Posterior cingulate gyrus (tissue), 11 donors: Measurements from ENCODE around the gene EBF4.
"Not testable (repeated sequence)": the region's sequence is repeated elsewhere in the genome, so short reads cannot be mapped to it uniquely, and the experiment has no call there.

ENCODE experiments used
- DNase-seq, 10 donors: peaks; one replicate each; pipeline versions ENCODE4 v3.0.0 to v3.0.0-alpha.2; 2020 to 2021; ENCODE audit warnings: mixed read lengths in 3 of 10
- intact Hi-C: fragments of 100-400 bp; cut with DNase I; formaldehyde crosslinking; loops from one replicate; pipeline ENCODE4 v1.15.1; 2023

Gene EBF4

DNA sequence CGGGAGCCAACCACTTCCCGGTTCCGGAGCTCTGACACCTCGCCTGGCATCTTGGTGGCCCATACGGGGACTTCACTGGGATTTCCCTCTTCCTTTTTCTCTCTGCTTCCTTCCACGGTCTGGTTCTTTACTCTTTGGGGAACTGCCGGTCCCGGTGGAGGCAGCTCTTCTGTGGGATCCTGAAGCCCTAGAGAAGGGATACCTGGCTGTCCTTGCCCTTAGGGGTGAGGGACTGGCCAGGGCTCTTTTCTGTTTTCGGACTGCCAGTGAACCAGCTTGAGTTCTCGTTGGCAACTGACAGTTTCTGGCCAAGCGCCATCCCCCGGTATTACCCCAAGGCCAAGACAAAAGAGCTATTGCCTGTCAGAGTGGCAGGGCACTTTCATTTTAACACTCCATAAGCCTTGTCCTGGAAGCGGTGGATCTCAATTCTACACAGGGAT lies 108.7 kb downstream of the EBF4 start:
- peak in 1 of 10 donors; percentile 49 for DNase-seq
- intact Hi-C loops = no loop called here

- intact Hi-C loops = no loop called here
- DNase-seq = peak in 1 of 10 donors; percentile 27
Observed at GRCh38 chr20:2804041-2804828, 111.7 kb downstream of the EBF4 start.

- peak in 1 of 10 donors; percentile 57 for DNase-seq
- intact Hi-C loops = no loop called here
Observed at GRCh38 chr20:2804852-2805688, 112.5 kb downstream of the EBF4 start.

DNA sequence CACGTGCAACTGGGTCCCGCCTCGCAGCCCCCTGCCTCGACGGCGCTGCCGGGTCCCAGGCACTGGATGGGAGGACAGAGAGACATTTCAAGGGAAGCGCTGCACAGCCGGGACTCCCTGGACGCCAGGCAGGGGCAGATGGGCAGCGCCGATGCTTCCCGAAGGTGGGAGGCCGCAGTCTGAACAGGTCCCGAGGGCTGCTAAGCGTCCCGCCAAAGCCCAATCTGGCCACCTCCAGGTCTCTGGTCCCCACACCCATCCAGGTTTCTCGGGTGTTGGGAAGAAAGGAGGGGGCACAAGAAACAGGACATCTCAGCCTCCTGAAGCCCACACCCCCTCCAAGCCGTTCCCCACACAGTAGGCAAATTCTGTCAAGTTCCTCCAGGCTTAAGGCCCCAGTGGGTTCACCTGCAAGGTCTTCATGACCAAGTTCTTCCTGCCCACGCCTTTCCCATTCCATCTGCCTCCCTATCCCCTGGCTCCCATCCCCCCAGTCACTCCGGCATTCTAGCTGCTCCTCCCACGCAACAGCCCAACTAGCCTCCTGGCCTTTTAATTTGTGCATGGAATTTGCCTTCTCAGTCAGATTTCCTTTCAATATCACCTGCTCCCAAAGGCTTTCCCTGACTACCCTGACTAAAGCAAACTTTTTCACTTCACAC lies 113.2 kb downstream of the EBF4 start:
- DNase-seq = peak in 1 of 10 donors; percentile 36
- intact Hi-C loops = no loop called here

- no peak for DNase-seq
- intact Hi-C loops = no loop called here
Observed at GRCh38 chr20:2806351-2806701, 113.7 kb downstream of the EBF4 start.

- peak in 1 of 10 donors; percentile 21 for DNase-seq
- intact Hi-C loops = no loop called here
Observed at GRCh38 chr20:2807019-2807418, 114.4 kb downstream of the EBF4 start.

- intact Hi-C loops = not testable (repeated sequence)
Observed at GRCh38 chr20:2807929-2808328, 115.3 kb downstream of the EBF4 start.

GRCh38 chr20:2809690-2810089 lies 117.1 kb downstream of the EBF4 start:
- intact Hi-C loops = no loop called here
- DNase-seq = no peak

More at GRCh38 chr20:2807929-2808328, 115.3 kb downstream of the EBF4 start:
- peak in 1 of 10 donors; percentile 25 for DNase-seq
